Measurements from ENCODE around the gene RHOT2. TPM values are rescaled to one million over a fixed set of nuclear protein-coding genes. Genes with fewer than 3 reads are reported as not detected.

RHOT2 gene
- total and polyA plus RNA-seq, 2 of the 8 experiments (the other 6 are each of a cell fraction or from before 2014, with no cell fraction given): 149 to 194 TPM

DNA sequence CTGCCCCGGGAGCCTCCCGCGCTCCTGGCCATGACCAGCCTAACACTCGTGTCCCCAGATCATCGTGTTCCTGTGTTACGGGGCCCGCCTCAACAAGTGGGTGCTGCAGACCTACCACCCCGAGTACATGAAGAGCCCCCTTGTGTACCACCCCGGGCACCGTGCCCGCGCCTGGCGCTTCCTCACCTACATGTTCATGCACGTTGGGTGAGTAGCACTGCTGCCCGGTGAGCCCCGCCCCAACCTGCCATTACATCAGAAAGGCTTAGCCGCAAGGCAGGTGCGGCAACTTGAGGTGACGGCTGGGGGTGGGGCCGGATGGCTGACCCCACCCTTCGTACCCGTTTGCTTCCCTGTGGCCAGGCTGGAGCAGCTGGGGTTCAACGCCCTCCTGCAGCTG lies 9.0 kb downstream of the RHOT2 start:
- Histone ChIP-seq H3K9ac (replicated peaks in 1 of 4; ENCODE audit: extremely low read depth in 1 of 4, low read depth in 3 of 4, low read length in 3 of 4) (no peak overlapping the region), H3K27me3 (replicated peaks in 1 of 4; ENCODE audit: control insufficient read depth in 3 of 4, extremely low read depth in 1 of 4, insufficient read depth in 3 of 4, low read length in 3 of 4) (peaks cover 0 to 2% (median 0%) of the 10 kb centered on the region in 4 experiments; a peak in 2 of 7 replicates), H3K79me1 (ENCODE audit: low read depth, low read length) (peaks cover 6% of the 10 kb centered on the region; the same call in 1 of the 2 replicates), H3K18ac (ENCODE audit: extremely low read depth, low read length) (peak overlapping the region; percentile 48; the same call in 1 of the 2 replicates), H3K56ac (replicated peaks; ENCODE audit: insufficient read length, low read depth, low read length) (no peak overlapping the region), H2BK12ac (ENCODE audit: low read depth, low read length) (peak overlapping the region; percentile 96; the same call in 1 of the 2 replicates), H4K5ac (ENCODE audit: insufficient read length, low read depth, low read length) (no peak overlapping the region), H4K91ac (replicated peaks; ENCODE audit: insufficient read length, low read length) (peak overlapping the region; percentile 73), H3K27ac (ENCODE audit: low read depth, low read length) (no peak overlapping the region), H3K23ac (ENCODE audit: insufficient read length) (no peak overlapping the region), H4K20me1 (replicated peaks in 1 of 2; ENCODE audit: control insufficient read depth in 1 of 2, insufficient read depth in 2 of 2, low read length in 2 of 2) (peaks cover 2 to 28% of the 10 kb centered on the region in 2 experiments), H2BK120ac (replicated peaks; ENCODE audit: low read depth, low read length) (no peak overlapping the region), H3K4me3 (ENCODE audit: extremely low read depth in 1 of 4, insufficient read depth in 2 of 4, low read depth in 3 of 4, low read length in 4 of 4) (0 out of 8 replicates have a peak overlapping the region, but pooled peaks of 1 of the 4 experiments have one; percentile 8), H3K4me2 (ENCODE audit: insufficient read depth in 1 of 2, low read depth in 2 of 2, low read length in 2 of 2) (peak overlapping the region; percentile 11 to 52), H2AK5ac (ENCODE audit: low read depth, low read length) (peak overlapping the region; percentile 75; the same call in 1 of the 2 replicates), H3K14ac (ENCODE audit: insufficient read length) (no peak overlapping the region), H3K4me1 (replicated peaks in 1 of 4; ENCODE audit: control insufficient read depth in 3 of 4, insufficient read depth in 4 of 4, low read length in 3 of 4) (peaks cover 0 to 37% (median 31%) of the 10 kb centered on the region in 4 experiments; a peak in 6 of 7 replicates), H4K8ac (ENCODE audit: extremely low read depth, insufficient read depth, low read length) (peak overlapping the region; percentile 80; the same call in 1 of the 2 replicates), H3K79me2 (ENCODE audit: control insufficient read depth in 1 of 2, insufficient read depth in 2 of 2, low read length in 2 of 2) (peaks cover 0 to 10% of the 10 kb centered on the region in 2 experiments; a peak in 1 of 4 replicates), H3K23me2 (ENCODE audit: low read depth, low read length) (peaks cover 15% of the 10 kb centered on the region), H2BK20ac (ENCODE audit: low read length) (no peak overlapping the region; the same call in 1 of the 2 replicates), H3K9me3 (ENCODE audit: insufficient read depth in 2 of 2, low read depth in 1 of 2, low read length in 1 of 2) (no peaks in the 10 kb centered on the region), H2BK5ac (ENCODE audit: low read depth, low read length) (peak overlapping the region; percentile 26; the same call in 1 of the 2 replicates), H3K4ac (replicated peaks; ENCODE audit: insufficient read length, low read depth, low read length) (no peak overlapping the region), H2AFZ (ENCODE audit: low read length) (no peak overlapping the region), H2BK15ac (ENCODE audit: low read length) (peak overlapping the region; percentile 46; the same call in 1 of the 2 replicates), H3K36me3 (ENCODE audit: control insufficient read depth in 2 of 4, insufficient read depth in 4 of 4, low read length in 3 of 4) (peaks cover 11 to 22% (median 16%) of the 10 kb centered on the region in 4 experiments)
- DNase-seq (ENCODE audit: low read depth in 1 of 2, low spot score in 2 of 2) (peak in 1 of 2 experiments; percentile 63), FAIRE-seq (no peak)
- POLR2A ChIA-PET (ENCODE audit: partially characterized antibody): interaction anchor here (1.4 to 13.3 kb wide), 7 partner anchors 7 to 126 kb away, joined by 4 to 214 read pairs (median 14); partner anchors contain the start of genes CHTF18, JMJD8, RHOT2 and RPUSD1
- CTCF ChIA-PET (ENCODE audit: partially characterized antibody): interaction anchor here (1.7 to 12.0 kb wide), 4 partner anchors 9 to 94 kb away, joined by 4 to 75 read pairs (median 6); partner anchors contain the start of genes RHOT2 and WDR24
- 83% methylated on average over 22 of the region's 23 CpGs; no CpG with 5 or more reads in 1 of the 2 experiments for WGBS, 2 experiments (ENCODE audit: extremely low coverage in 1 of 2, insufficient coverage in 1 of 2, insufficient read length in 1 of 2, insufficient replicate concordance in 2 of 2, low coverage in 1 of 2, low lambda C conversion rate in 2 of 2, missing lambda C conversion rate in 1 of 2)
- TF ChIP-seq EZH2 (IDR thresholded peaks at IDR 0.05; ENCODE audit: low read depth, low read length, severe bottlenecking) (no peak), TAF1 (IDR thresholded peaks at IDR 0.05; ENCODE audit: low read depth, low read length) (no peak), POLR2AphosphoS5 (IDR thresholded peaks at IDR 0.05; ENCODE audit: low read depth, low read length) (no peak), KDM5A (IDR thresholded peaks at IDR 0.05; ENCODE audit: low read length) (no peak), HDAC2 (IDR thresholded peaks at IDR 0.05; ENCODE audit: borderline replicate concordance in 1 of 2, low read depth in 2 of 2, low read length in 2 of 2) (no peak), JUN (IDR thresholded peaks at IDR 0.05; ENCODE audit: low read depth, low read length) (no peak)
- TF ChIP-seq, protein P1, sequence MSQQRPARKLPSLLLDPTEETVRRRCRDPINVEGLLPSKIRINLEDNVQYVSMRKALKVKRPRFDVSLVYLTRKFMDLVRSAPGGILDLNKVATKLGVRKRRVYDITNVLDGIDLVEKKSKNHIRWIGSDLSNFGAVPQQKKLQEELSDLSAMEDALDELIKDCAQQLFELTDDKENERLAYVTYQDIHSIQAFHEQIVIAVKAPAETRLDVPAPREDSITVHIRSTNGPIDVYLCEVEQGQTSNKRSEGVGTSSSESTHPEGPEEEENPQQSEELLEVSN (IDR thresholded peaks at IDR 0.05): no peak
- TF ChIP-seq, protein P2, sequence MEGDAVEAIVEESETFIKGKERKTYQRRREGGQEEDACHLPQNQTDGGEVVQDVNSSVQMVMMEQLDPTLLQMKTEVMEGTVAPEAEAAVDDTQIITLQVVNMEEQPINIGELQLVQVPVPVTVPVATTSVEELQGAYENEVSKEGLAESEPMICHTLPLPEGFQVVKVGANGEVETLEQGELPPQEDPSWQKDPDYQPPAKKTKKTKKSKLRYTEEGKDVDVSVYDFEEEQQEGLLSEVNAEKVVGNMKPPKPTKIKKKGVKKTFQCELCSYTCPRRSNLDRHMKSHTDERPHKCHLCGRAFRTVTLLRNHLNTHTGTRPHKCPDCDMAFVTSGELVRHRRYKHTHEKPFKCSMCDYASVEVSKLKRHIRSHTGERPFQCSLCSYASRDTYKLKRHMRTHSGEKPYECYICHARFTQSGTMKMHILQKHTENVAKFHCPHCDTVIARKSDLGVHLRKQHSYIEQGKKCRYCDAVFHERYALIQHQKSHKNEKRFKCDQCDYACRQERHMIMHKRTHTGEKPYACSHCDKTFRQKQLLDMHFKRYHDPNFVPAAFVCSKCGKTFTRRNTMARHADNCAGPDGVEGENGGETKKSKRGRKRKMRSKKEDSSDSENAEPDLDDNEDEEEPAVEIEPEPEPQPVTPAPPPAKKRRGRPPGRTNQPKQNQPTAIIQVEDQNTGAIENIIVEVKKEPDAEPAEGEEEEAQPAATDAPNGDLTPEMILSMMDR (IDR thresholded peaks at IDR 0.05; ENCODE audit: control extremely low read depth in 1 of 3, insufficient read depth in 1 of 3, low read depth in 1 of 3, low read length in 3 of 3): no peak

Data from H1 (cell line).